ENCODE data around the gene POLR2J3.
"Not testable (repeated sequence)": the region's sequence is repeated elsewhere in the genome, so short reads cannot be mapped to it uniquely, and the experiment has no call there.

POLR2J3 gene

GRCh38 chr7:102592477-102593019 lies 20.2 kb upstream of the POLR2J3 start:
- H2AFZ ChIP-seq (ENCODE audit: low read depth, low read length); H3K4me1 ChIP-seq (ENCODE audit: low read length); H3K9me3 ChIP-seq (ENCODE audit: insufficient read depth, low read length); H3K27ac ChIP-seq (ENCODE audit: low read length); H4K20me1 ChIP-seq (ENCODE audit: insufficient read depth, low read length); H3K36me3 ChIP-seq (replicated peaks; ENCODE audit: low read depth, low read length); H3K4me3 ChIP-seq (ENCODE audit: low read length); H3K9ac ChIP-seq (ENCODE audit: low read length); H3K4me2 ChIP-seq (ENCODE audit: low read length); H3K79me2 ChIP-seq (ENCODE audit: low read length); H3K27me3 ChIP-seq (ENCODE audit: low read depth, low read length): not testable (repeated sequence)

GRCh38 chr7:102589857-102590256 lies 17.5 kb upstream of the POLR2J3 start:
- not testable (repeated sequence) for H3K4me1 ChIP-seq (ENCODE audit: low read length); H3K27me3 ChIP-seq (ENCODE audit: low read depth, low read length); H3K9ac ChIP-seq (ENCODE audit: low read length); H3K36me3 ChIP-seq (replicated peaks; ENCODE audit: low read depth, low read length); H3K9me3 ChIP-seq (ENCODE audit: insufficient read depth, low read length); H3K4me3 ChIP-seq (ENCODE audit: low read length); H3K27ac ChIP-seq (ENCODE audit: low read length); H2AFZ ChIP-seq (ENCODE audit: low read depth, low read length); H3K4me2 ChIP-seq (ENCODE audit: low read length); H3K79me2 ChIP-seq (ENCODE audit: low read length); H4K20me1 ChIP-seq (ENCODE audit: insufficient read depth, low read length)

GRCh38 chr7:102583495-102583894 lies 11.1 kb upstream of the POLR2J3 start:
- H3K4me3 ChIP-seq (ENCODE audit: low read length); H3K79me2 ChIP-seq (ENCODE audit: low read length): not testable (repeated sequence)

GRCh38 chr7:102581722-102582121 lies 9.3 kb upstream of the POLR2J3 start:
- not testable (repeated sequence) for H2AFZ ChIP-seq (ENCODE audit: low read depth, low read length); H3K36me3 ChIP-seq (replicated peaks; ENCODE audit: low read depth, low read length); H3K4me2 ChIP-seq (ENCODE audit: low read length); H3K27ac ChIP-seq (ENCODE audit: low read length); H4K20me1 ChIP-seq (ENCODE audit: insufficient read depth, low read length); H3K79me2 ChIP-seq (ENCODE audit: low read length); H3K9me3 ChIP-seq (ENCODE audit: insufficient read depth, low read length); H3K9ac ChIP-seq (ENCODE audit: low read length); H3K27me3 ChIP-seq (ENCODE audit: low read depth, low read length); H3K4me1 ChIP-seq (ENCODE audit: low read length); H3K4me3 ChIP-seq (ENCODE audit: low read length)

More at GRCh38 chr7:102583495-102583894, 11.1 kb upstream of the POLR2J3 start:
- not testable (repeated sequence) for H2AFZ ChIP-seq (ENCODE audit: low read depth, low read length); H3K4me1 ChIP-seq (ENCODE audit: low read length); H3K27me3 ChIP-seq (ENCODE audit: low read depth, low read length); H3K4me2 ChIP-seq (ENCODE audit: low read length); H3K9ac ChIP-seq (ENCODE audit: low read length); H3K27ac ChIP-seq (ENCODE audit: low read length); H4K20me1 ChIP-seq (ENCODE audit: insufficient read depth, low read length); H3K36me3 ChIP-seq (replicated peaks; ENCODE audit: low read depth, low read length); H3K9me3 ChIP-seq (ENCODE audit: insufficient read depth, low read length)

- H3K27me3 ChIP-seq (ENCODE audit: low read depth, low read length); H3K79me2 ChIP-seq (ENCODE audit: low read length); H3K9ac ChIP-seq (ENCODE audit: low read length); H3K4me3 ChIP-seq (ENCODE audit: low read length); H3K36me3 ChIP-seq (replicated peaks; ENCODE audit: low read depth, low read length); H3K4me2 ChIP-seq (ENCODE audit: low read length); H3K27ac ChIP-seq (ENCODE audit: low read length); H2AFZ ChIP-seq (ENCODE audit: low read depth, low read length); H4K20me1 ChIP-seq (ENCODE audit: insufficient read depth, low read length); H3K9me3 ChIP-seq (ENCODE audit: insufficient read depth, low read length); H3K4me1 ChIP-seq (ENCODE audit: low read length): not testable (repeated sequence)
Observed at GRCh38 chr7:102578486-102578885, 6.1 kb upstream of the POLR2J3 start.

- H3K4me3 ChIP-seq (ENCODE audit: low read length); H3K27ac ChIP-seq (ENCODE audit: low read length); H3K27me3 ChIP-seq (ENCODE audit: low read depth, low read length); H3K4me1 ChIP-seq (ENCODE audit: low read length); H3K36me3 ChIP-seq (replicated peaks; ENCODE audit: low read depth, low read length); H3K4me2 ChIP-seq (ENCODE audit: low read length); H3K9me3 ChIP-seq (ENCODE audit: insufficient read depth, low read length); H3K79me2 ChIP-seq (ENCODE audit: low read length); H4K20me1 ChIP-seq (ENCODE audit: insufficient read depth, low read length); H3K9ac ChIP-seq (ENCODE audit: low read length); H2AFZ ChIP-seq (ENCODE audit: low read depth, low read length): not testable (repeated sequence)
Observed at GRCh38 chr7:102577315-102578240, 5.2 kb upstream of the POLR2J3 start.

- H3K36me3 ChIP-seq (replicated peaks; ENCODE audit: low read depth, low read length); H3K79me2 ChIP-seq (ENCODE audit: low read length); H3K27me3 ChIP-seq (ENCODE audit: low read depth, low read length); H3K27ac ChIP-seq (ENCODE audit: low read length); H3K4me1 ChIP-seq (ENCODE audit: low read length); H3K9me3 ChIP-seq (ENCODE audit: insufficient read depth, low read length); H4K20me1 ChIP-seq (ENCODE audit: insufficient read depth, low read length); H3K4me2 ChIP-seq (ENCODE audit: low read length); H2AFZ ChIP-seq (ENCODE audit: low read depth, low read length); H3K9ac ChIP-seq (ENCODE audit: low read length); H3K4me3 ChIP-seq (ENCODE audit: low read length): not testable (repeated sequence)
Observed at GRCh38 chr7:102576363-102576762, 4.0 kb upstream of the POLR2J3 start.

GRCh38 chr7:102574607-102575006 lies 2.2 kb upstream of the POLR2J3 start:
- not testable (repeated sequence) for H3K27ac ChIP-seq (ENCODE audit: low read length); H4K20me1 ChIP-seq (ENCODE audit: insufficient read depth, low read length); H3K4me1 ChIP-seq (ENCODE audit: low read length); H3K79me2 ChIP-seq (ENCODE audit: low read length); H3K9ac ChIP-seq (ENCODE audit: low read length); H2AFZ ChIP-seq (ENCODE audit: low read depth, low read length); H3K27me3 ChIP-seq (ENCODE audit: low read depth, low read length); H3K4me3 ChIP-seq (ENCODE audit: low read length); H3K9me3 ChIP-seq (ENCODE audit: insufficient read depth, low read length); H3K4me2 ChIP-seq (ENCODE audit: low read length); H3K36me3 ChIP-seq (replicated peaks; ENCODE audit: low read depth, low read length)

- H3K27me3 ChIP-seq (ENCODE audit: low read depth, low read length); H3K9me3 ChIP-seq (ENCODE audit: insufficient read depth, low read length); H3K4me3 ChIP-seq (ENCODE audit: low read length); H3K9ac ChIP-seq (ENCODE audit: low read length); H2AFZ ChIP-seq (ENCODE audit: low read depth, low read length); H4K20me1 ChIP-seq (ENCODE audit: insufficient read depth, low read length); H3K4me1 ChIP-seq (ENCODE audit: low read length); H3K79me2 ChIP-seq (ENCODE audit: low read length); H3K36me3 ChIP-seq (replicated peaks; ENCODE audit: low read depth, low read length); H3K27ac ChIP-seq (ENCODE audit: low read length); H3K4me2 ChIP-seq (ENCODE audit: low read length): not testable (repeated sequence)
Observed at GRCh38 chr7:102568620-102569019, 3.8 kb downstream of the POLR2J3 start.
